SK-N-SH treated with all-trans-retinoic acid at 6 μM for 48 hours (cell line): Measurements from ENCODE around the gene ADK.
A peak's percentile ranks its signal among the peaks of the same experiment; 100 is the strongest.

Experiments
- BACH2 ChIP-seq: fragments of 250-450 bp; sonication (Bioruptor Pico); IDR thresholded peaks from 2 replicates; pipeline ENCODE4 v1.9.0; 2021; ENCODE audit warnings: mild to moderate bottlenecking, borderline replicate concordance
- CSDC2 ChIP-seq: fragments of 250-450 bp; sonication (Bioruptor Pico); IDR thresholded peaks from 2 replicates; pipeline ENCODE4 v1.5.0; 2020; ENCODE audit warnings: mild to moderate bottlenecking, moderate library complexity
- GLIS3 ChIP-seq: fragments of 250-450 bp; sonication (Bioruptor Pico); IDR thresholded peaks from 2 replicates; pipeline ENCODE4 v1.5.0; 2020; ENCODE audit warnings: mild to moderate bottlenecking, moderate library complexity
- ISL1 ChIP-seq: fragments of 250-450 bp; sonication (Bioruptor Pico); IDR thresholded peaks from 2 replicates; pipeline ENCODE4 v2.1.2; 2022; ENCODE audit warnings: mild to moderate bottlenecking, moderate library complexity
- TCF4 ChIP-seq: fragments of 250-450 bp; sonication (Bioruptor Pico); IDR thresholded peaks from 2 replicates; pipeline ENCODE4 v1.8.0; 2021; ENCODE audit warnings: mild to moderate bottlenecking, moderate library complexity, borderline replicate concordance
- TOX ChIP-seq: fragments of 250-450 bp; sonication (Bioruptor Pico); IDR thresholded peaks from 2 replicates; pipeline ENCODE4 v1.8.0; 2021; ENCODE audit warnings: mild to moderate bottlenecking, moderate library complexity, borderline replicate concordance
- ZFP3 ChIP-seq: fragments of 250-450 bp; sonication (Bioruptor Pico); IDR thresholded peaks from 2 replicates; pipeline ENCODE4 v1.5.0; 2020; ENCODE audit warnings: mild to moderate bottlenecking, moderate library complexity
- TF ChIP-seq, protein P1 (sequence below): fragments of 250-450 bp; sonication (Bioruptor Pico); IDR thresholded peaks from 2 replicates; pipeline ENCODE4 v1.8.0; 2020; ENCODE audit warnings: mild to moderate bottlenecking, moderate library complexity, borderline replicate concordance

GRCh38 chr10:74432841-74433594 lies 282.0 kb downstream of the ADK start:
- TF ChIP-seq TCF4 (0 out of 2 replicates have a peak, but pooled peaks have one; percentile 25), BACH2 (CRISPR knock-in tag) (no peak), TOX (CRISPR knock-in tag) (no peak), GLIS3 (no peak), ISL1 (CRISPR knock-in tag) (peak; percentile 97), CSDC2 (CRISPR knock-in tag) (no peak), ZFP3 (CRISPR knock-in tag) (no peak)
- TF ChIP-seq, protein P1, sequence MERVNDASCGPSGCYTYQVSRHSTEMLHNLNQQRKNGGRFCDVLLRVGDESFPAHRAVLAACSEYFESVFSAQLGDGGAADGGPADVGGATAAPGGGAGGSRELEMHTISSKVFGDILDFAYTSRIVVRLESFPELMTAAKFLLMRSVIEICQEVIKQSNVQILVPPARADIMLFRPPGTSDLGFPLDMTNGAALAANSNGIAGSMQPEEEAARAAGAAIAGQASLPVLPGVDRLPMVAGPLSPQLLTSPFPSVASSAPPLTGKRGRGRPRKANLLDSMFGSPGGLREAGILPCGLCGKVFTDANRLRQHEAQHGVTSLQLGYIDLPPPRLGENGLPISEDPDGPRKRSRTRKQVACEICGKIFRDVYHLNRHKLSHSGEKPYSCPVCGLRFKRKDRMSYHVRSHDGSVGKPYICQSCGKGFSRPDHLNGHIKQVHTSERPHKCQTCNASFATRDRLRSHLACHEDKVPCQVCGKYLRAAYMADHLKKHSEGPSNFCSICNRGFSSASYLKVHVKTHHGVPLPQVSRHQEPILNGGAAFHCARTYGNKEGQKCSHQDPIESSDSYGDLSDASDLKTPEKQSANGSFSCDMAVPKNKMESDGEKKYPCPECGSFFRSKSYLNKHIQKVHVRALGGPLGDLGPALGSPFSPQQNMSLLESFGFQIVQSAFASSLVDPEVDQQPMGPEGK (CRISPR knock-in tag), result no peak
